Prostate gland (tissue), 2 donors: ENCODE results near the gene PRMT3.

Source experiments
- CTCF ChIP-seq, 4 experiments: fragments of 200-600 bp in 2 of 4; fragments of 450-650 bp in 2 of 4; sonication (generic) in 2 of 4; IDR thresholded peaks; 1 replicate in 3 of 4; 2 replicates in 1 of 4; pipeline ENCODE4 v1.5.1; 2016 to 2019; ENCODE audit warnings: antibody characterized with exemption in 4 of 4, mild to moderate bottlenecking in 2 of 4, moderate library complexity in 2 of 4
- POLR2A ChIP-seq: fragments of 450-650 bp; IDR thresholded peaks from one replicate; pipeline ENCODE4 v1.6.1; 2016; ENCODE audit warnings: antibody characterized with exemption, mild to moderate bottlenecking

- TF ChIP-seq CTCF (IDR thresholded peaks at IDR 0.05): no peak
- no peak for TF ChIP-seq POLR2A
Measured at GRCh38 chr11:20362481-20362880, 25.0 kb upstream of the PRMT3 start.
